ENCODE results near the gene DVL1. TPM values are rescaled to one million over a fixed set of nuclear protein-coding genes. Genes with fewer than 3 reads are reported as not detected.

The DVL1 gene
- total and polyA plus RNA-seq, 2 of the 13 experiments (the other 11 are each of a cell fraction or from before 2014, with no cell fraction given): 30.8 to 60.4 TPM

DNA sequence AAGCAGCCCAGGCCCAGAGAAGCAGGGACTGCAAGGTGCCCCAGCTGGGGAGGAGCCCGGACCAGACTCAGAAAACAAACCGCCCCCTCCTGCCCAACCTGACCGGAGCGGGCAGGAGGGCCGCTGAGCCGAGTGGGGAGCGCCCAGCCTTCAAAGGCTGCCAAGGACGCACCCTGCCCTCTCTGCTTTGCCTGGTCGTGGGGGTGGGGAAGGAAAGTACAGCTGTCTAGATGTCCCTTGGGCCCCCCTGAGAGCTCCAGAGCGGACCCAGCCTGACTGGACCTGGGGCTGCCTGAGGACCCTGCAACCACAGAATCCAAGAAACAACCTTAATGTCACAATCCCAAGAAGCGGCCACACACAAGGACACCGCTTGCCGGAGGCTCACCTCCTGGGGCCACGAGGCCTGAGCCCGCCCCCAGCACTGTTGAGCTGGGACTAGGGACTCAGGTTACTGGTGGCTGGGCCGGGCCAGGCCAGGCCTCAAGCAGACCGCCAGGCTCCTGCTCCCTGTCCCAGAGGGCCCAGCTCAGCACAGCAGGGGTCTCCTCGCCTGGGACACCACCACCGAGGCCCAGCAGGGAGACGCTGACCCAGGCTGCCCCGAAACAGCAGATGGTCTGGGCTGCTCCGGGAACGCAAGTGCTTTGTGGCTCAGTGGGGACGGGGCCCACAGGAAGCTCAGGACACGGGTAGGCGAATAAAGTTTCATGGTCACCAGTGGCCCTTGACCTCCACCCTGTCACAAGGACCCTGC is 1.4 kb downstream of the DVL1 start (continued):
- TF ChIP-seq ZNF776 (CRISPR knock-in tag; IDR thresholded peaks at IDR 0.05) (peak; percentile 60; the same call in 1 of the 2 replicates), ZNF605 (CRISPR knock-in tag; IDR thresholded peaks at IDR 0.05) (0 out of 2 replicates have a peak, but pooled peaks have one; percentile 52), SAP130 (CRISPR knock-in tag; IDR thresholded peaks at IDR 0.05; ENCODE audit: low read depth) (peak; percentile 87), NR2C2 (CRISPR knock-in tag; IDR thresholded peaks at IDR 0.05; ENCODE audit: borderline replicate concordance) (0 out of 2 replicates have a peak, but pooled peaks have one; percentile 29), SOX6 (IDR thresholded peaks at IDR 0.05) (no peak), SOX6 (CRISPR knock-in tag; IDR thresholded peaks at IDR 0.05) (peak; percentile 46), HDAC2 (CRISPR knock-in tag; IDR thresholded peaks at IDR 0.05) (peak; percentile 29; the same call in 1 of the 2 replicates), ZNF619 (CRISPR knock-in tag; IDR thresholded peaks at IDR 0.05) (no peak), ZNF337 (CRISPR knock-in tag; IDR thresholded peaks at IDR 0.05; ENCODE audit: borderline replicate concordance, low read depth) (no peak), TBX2 (CRISPR knock-in tag; IDR thresholded peaks at IDR 0.05; ENCODE audit: borderline replicate concordance) (peak; percentile 48; the same call in 1 of the 2 replicates), NFRKB (IDR thresholded peaks at IDR 0.05) (no peak), HDAC1 (CRISPR knock-in tag; IDR thresholded peaks at IDR 0.05) (peak; percentile 68), DMAP1 (CRISPR knock-in tag; IDR thresholded peaks at IDR 0.05) (peak; percentile 83), ZSCAN25 (CRISPR knock-in tag; IDR thresholded peaks at IDR 0.05) (no peak), ELF4 (CRISPR knock-in tag; IDR thresholded peaks at IDR 0.05; ENCODE audit: borderline replicate concordance) (no peak), ZNF138 (CRISPR knock-in tag; IDR thresholded peaks at IDR 0.05; ENCODE audit: low read depth) (no peak), ZNF333 (CRISPR knock-in tag; IDR thresholded peaks at IDR 0.05; ENCODE audit: borderline replicate concordance) (no peak)
- TF ChIP-seq, protein P1, sequence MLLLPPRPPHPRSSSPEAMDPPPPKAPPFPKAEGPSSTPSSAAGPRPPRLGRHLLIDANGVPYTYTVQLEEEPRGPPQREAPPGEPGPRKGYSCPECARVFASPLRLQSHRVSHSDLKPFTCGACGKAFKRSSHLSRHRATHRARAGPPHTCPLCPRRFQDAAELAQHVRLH (CRISPR knock-in tag; IDR thresholded peaks at IDR 0.05; ENCODE audit: borderline replicate concordance, low read depth): no peak
- TF ChIP-seq, protein P2, sequence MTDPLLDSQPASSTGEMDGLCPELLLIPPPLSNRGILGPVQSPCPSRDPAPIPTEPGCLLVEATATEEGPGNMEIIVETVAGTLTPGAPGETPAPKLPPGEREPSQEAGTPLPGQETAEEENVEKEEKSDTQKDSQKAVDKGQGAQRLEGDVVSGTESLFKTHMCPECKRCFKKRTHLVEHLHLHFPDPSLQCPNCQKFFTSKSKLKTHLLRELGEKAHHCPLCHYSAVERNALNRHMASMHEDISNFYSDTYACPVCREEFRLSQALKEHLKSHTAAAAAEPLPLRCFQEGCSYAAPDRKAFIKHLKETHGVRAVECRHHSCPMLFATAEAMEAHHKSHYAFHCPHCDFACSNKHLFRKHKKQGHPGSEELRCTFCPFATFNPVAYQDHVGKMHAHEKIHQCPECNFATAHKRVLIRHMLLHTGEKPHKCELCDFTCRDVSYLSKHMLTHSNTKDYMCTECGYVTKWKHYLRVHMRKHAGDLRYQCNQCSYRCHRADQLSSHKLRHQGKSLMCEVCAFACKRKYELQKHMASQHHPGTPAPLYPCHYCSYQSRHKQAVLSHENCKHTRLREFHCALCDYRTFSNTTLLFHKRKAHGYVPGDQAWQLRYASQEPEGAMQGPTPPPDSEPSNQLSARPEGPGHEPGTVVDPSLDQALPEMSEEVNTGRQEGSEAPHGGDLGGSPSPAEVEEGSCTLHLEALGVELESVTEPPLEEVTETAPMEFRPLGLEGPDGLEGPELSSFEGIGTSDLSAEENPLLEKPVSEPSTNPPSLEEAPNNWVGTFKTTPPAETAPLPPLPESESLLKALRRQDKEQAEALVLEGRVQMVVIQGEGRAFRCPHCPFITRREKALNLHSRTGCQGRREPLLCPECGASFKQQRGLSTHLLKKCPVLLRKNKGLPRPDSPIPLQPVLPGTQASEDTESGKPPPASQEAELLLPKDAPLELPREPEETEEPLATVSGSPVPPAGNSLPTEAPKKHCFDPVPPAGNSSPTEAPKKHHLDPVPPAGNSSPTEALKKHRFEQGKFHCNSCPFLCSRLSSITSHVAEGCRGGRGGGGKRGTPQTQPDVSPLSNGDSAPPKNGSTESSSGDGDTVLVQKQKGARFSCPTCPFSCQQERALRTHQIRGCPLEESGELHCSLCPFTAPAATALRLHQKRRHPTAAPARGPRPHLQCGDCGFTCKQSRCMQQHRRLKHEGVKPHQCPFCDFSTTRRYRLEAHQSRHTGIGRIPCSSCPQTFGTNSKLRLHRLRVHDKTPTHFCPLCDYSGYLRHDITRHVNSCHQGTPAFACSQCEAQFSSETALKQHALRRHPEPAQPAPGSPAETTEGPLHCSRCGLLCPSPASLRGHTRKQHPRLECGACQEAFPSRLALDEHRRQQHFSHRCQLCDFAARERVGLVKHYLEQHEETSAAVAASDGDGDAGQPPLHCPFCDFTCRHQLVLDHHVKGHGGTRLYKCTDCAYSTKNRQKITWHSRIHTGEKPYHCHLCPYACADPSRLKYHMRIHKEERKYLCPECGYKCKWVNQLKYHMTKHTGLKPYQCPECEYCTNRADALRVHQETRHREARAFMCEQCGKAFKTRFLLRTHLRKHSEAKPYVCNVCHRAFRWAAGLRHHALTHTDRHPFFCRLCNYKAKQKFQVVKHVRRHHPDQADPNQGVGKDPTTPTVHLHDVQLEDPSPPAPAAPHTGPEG (CRISPR knock-in tag; IDR thresholded peaks at IDR 0.05): peak; percentile 20; the same call in 1 of the 2 replicates
- TF ChIP-seq, protein P3, sequence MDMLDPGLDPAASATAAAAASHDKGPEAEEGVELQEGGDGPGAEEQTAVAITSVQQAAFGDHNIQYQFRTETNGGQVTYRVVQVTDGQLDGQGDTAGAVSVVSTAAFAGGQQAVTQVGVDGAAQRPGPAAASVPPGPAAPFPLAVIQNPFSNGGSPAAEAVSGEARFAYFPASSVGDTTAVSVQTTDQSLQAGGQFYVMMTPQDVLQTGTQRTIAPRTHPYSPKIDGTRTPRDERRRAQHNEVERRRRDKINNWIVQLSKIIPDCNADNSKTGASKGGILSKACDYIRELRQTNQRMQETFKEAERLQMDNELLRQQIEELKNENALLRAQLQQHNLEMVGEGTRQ (IDR thresholded peaks at IDR 0.05; ENCODE audit: low read depth, low read length): no peak
- TF ChIP-seq, protein P3 (CRISPR knock-in tag; IDR thresholded peaks at IDR 0.05; ENCODE audit: borderline replicate concordance): no peak
- TF ChIP-seq, protein P4, sequence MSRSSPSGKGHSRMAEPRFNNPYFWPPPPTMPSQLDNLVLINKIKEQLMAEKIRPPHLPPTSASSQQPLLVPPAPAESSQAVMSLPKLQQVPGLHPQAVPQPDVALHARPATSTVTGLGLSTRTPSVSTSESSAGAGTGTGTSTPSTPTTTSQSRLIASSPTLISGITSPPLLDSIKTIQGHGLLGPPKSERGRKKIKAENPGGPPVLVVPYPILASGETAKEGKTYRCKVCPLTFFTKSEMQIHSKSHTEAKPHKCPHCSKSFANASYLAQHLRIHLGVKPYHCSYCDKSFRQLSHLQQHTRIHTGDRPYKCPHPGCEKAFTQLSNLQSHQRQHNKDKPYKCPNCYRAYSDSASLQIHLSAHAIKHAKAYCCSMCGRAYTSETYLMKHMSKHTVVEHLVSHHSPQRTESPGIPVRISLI (CRISPR knock-in tag; IDR thresholded peaks at IDR 0.05; ENCODE audit: borderline replicate concordance): no peak

Data from HepG2 (cell line).